HG02852 (cell line): ENCODE data around the gene NCKAP5.

Source experiments
- ATAC-seq: cut with Tn5 transposase; IDR thresholded peaks from one replicate; pipeline ENCODE4 v1.9.1; 2021; ENCODE audit warnings: mild to moderate bottlenecking, moderate library complexity; ENCODE audit not compliant: unreplicated experiment

The NCKAP5 gene

DNA sequence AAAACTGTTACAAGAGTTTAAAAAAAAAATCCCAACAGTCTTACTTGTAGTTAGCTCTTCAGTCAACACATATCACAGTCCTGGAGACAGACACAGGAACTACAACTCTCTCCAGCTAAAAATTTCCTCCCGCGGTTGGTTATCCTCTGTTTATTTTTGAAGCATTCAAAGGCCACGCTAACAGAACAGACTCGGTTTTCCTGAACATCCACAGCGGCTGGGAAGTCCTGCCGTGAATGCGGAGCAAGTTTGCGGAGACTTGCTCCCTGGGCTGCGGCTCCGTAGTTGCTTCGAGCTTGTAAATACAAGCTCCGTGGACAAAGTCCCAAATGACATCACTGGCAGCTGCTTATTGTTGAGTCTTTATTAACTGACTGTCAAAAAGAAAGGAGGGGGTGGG is at the start of gene NCKAP5:
Gene NCKAP5 (minus strand): TSS at position 292 of the 400 bp plus-strand sequence. CDS start 50,937 bp downstream, outside the sequence.
- ATAC-seq = no peak

GRCh38 chr2:133609664-133610063 is 41.4 kb upstream of the NCKAP5 start:
- ATAC-seq = no peak

DNA sequence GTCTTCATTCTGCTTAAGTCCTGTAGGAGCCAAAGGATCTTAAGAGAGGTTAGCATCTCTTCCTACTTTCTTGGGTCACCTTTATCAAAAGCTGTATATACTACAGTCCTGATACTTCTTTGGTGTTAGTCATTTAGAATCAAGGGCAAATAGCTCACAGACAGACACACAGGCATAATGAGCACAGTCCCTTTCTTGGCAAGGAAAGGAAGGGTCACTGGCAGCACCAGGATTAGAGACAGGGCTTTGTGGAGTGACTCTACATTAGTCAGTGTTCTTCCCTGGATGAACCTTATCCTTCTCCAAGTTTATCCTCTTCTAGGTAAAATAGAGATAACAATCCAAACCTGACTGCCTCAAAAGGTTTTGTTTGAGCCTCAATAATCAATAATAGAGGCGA is 40.0 kb upstream of the NCKAP5 start:
- ATAC-seq = no peak

GRCh38 chr2:133607679-133608078 is 39.4 kb upstream of the NCKAP5 start:
- no peak for ATAC-seq

DNA sequence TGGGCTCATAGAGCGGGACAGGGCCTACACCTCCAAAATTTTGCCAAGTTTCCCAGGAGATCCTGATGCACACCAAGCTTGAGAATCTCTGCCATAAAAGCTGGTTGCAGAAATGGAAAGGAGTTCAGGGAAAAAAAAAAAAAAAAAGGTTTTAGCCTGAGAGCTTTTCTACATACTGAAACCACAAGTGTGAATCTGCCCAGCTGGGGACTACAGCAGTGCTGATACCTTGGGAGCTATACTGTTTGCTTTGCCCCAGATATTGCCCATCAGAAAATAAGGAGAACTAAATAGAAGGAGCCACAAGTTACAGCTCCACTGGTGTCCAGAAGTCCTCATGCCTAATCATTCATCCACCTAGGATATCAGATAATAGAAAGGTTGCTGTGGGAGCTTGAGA is 38.4 kb upstream of the NCKAP5 start:
- no peak for ATAC-seq

DNA sequence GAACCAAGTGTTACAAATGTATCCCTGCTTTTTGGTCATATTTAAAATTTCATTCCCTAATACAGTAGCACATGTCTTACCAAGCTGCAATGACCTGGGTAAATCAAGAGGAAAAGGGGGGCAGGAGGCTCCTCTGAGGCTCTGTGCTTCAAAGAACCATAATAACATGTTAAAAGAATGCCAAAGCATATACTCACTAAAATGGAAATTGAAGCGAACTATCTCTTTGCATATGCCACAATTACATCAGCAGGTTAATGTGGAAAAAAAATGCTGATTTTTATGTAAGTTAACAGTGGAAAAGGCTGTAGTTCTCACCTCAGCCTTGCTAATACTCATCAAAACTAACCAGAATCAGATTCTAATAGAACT is 37.5 kb upstream of the NCKAP5 start:
- no peak for ATAC-seq

- no peak for ATAC-seq
Observed at GRCh38 chr2:133605011-133605765, 36.9 kb upstream of the NCKAP5 start.

DNA sequence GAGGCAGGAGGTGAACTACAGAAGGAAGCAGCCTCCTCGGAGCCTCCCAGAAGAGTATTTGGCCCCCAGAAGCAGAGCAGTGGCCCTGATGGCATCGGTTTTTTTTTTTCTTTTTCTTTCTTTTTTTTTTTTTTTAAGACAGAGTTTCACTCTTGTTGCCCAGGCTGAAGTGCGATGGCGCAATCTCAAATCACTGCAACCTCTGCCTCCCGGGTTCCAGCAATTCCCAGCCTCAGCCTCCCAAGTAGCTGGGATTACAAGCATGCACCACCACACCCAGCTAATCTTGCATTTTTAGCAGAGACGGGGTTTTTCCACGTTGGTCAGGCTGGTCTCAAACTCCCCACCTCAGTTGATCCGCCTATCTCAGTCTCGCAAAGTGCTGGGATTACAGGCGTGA is 34.8 kb upstream of the NCKAP5 start:
- ATAC-seq = no peak

GRCh38 chr2:133602538-133602937 is 34.3 kb upstream of the NCKAP5 start:
- no peak for ATAC-seq

GRCh38 chr2:133600266-133600928 is 32.1 kb upstream of the NCKAP5 start:
- ATAC-seq = no peak

DNA sequence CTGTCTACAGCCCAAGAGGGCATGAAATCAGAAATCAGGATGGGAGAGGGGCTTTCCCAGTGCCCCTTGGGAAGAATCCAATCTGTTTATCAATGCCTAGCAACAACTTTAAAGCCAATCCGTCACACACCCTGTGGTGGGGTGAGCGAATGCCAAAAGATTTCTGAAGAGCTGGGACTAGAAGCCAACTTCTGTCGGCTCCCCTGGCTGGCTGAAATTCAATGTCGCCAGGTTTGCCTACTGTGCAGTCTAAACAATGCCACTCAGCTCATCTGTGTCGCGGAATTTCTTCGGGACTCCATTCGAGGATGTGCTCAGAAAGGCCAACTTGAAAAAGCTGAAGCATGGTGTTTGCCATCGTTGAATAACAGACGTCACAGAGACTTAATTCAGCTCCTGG is 31.5 kb upstream of the NCKAP5 start:
- ATAC-seq = no peak

DNA sequence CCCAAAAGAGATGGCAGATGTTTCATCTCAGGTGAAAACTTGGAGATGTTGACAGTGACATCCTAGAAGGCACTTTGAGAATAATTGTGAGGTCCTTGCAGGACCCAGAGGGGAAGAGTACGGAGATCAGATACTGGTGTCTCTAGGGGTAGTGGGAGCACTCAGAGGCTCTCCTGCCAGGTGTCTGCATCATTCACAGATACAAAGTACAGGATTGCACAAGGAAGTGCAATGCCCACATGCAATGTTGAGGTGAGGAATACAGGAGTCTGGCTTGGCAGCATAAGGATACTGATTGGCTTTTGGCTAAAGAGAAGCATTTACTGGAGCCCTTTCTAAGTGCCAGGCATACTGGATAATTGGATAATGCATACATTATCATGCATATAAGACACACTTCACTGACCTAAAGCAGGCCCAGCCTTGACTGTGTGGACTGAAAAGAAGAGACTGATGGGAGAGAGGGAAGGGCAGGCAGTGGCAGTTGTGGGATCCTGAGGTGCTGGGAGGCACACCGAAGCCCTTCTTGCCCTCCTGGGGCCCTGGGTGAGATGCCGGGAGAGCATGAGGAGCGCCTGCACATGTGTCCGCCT is 31.0 kb upstream of the NCKAP5 start:
- ATAC-seq = no peak

GRCh38 chr2:133598769-133599168 is 30.5 kb upstream of the NCKAP5 start:
- ATAC-seq = no peak

DNA sequence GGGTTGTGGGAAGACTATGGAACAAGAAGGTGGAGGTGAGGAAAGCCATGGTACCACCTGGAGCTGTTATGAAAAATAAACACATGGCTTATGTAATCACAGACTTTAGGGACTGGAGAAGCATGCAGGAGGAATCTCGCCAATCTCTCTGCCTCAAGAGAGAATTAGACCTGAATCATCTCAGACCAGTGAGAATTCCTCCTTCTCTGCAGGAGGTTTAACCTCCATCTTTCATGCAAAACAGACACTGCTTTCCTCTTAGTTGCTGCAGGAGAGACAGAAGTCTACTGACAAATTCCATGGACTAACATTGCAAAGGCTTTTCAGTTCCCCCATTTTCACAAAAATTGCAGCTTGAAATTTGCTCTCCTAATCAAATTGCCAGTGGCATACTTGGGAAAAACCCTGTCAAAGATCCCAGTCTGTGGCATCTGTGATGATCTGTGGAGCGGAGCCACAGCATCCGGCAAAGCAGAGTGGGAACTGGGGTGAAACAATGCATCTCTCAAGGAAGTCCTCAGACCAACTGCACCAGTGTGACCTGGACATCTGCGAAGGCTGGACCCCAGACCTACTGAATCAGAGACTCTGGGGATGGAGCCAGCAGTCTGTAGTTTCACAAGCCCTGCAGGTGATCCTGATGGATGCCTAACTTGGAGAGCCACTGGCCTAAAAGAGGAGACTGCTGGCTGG is 28.6 kb upstream of the NCKAP5 start:
- ATAC-seq = no peak

GRCh38 chr2:133591164-133591563 is 22.9 kb upstream of the NCKAP5 start:
- no peak for ATAC-seq

GRCh38 chr2:133589456-133589855 is 21.2 kb upstream of the NCKAP5 start:
- no peak for ATAC-seq

GRCh38 chr2:133588144-133588543 is 19.9 kb upstream of the NCKAP5 start:
- no peak for ATAC-seq

GRCh38 chr2:133586978-133587377 is 18.7 kb upstream of the NCKAP5 start:
- ATAC-seq = no peak

GRCh38 chr2:133581010-133581760 is 12.9 kb upstream of the NCKAP5 start:
- no peak for ATAC-seq

GRCh38 chr2:133579274-133579673 is 11.0 kb upstream of the NCKAP5 start:
- no peak for ATAC-seq

DNA sequence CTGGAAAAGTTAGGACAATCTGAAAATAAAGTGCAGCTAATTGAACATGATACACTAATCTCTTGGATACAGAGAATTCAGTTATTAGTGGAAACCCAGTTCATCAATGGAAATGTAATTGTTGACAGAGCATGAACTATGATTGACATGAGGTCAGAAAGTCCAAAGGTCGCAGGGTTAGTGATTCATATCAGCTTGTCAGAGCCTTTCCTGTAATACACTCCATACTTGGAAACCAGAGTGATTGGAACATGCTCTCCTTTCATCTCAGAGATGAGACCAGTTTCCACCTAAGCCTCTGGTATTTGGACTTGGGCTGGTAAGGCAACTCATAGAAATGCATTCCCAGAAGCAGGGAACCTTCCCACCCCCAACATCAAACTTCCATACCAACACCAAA is 8.5 kb upstream of the NCKAP5 start:
- no peak for ATAC-seq
